Kidney (tissue), 14 donors: ENCODE results near the gene CPNE2. TPM values are rescaled to one million over a fixed set of nuclear protein-coding genes. Genes with fewer than 3 reads are reported as not detected.

Experiments
- DNase-seq, 5 donors: peaks; one replicate each; pipeline ENCODE4 v3.0.0-alpha.2; 2013 to 2020
- FAIRE-seq: peaks from 2 replicates; lab custom pipeline; 2012; peaks lifted over from hg19 to GRCh38; lab: Jason Lieb, UNC
- H3K27ac ChIP-seq, 2 donors: one replicate each; pipeline ENCODE4 v1.7.0; 2013; ENCODE audit warnings: low read depth in 2 of 2, low read length in 2 of 2, inconsistent platforms in 1 of 2
- H3K27me3 ChIP-seq: one replicate; pipeline ENCODE4 v1.7.1; 2013; ENCODE audit warnings: low read length, inconsistent platforms; ENCODE audit not compliant: control insufficient read depth, insufficient read depth
- H3K36me3 ChIP-seq, 3 donors: one replicate each; pipeline versions ENCODE4 v1.7.0 to v1.7.1; 2013; ENCODE audit warnings: low read length in 3 of 3, control low read depth in 1 of 3, inconsistent platforms in 1 of 3; ENCODE audit not compliant: insufficient read depth in 3 of 3, control insufficient read depth in 2 of 3
- H3K4me1 ChIP-seq, 3 donors: one replicate each; pipeline versions ENCODE4 v1.7.0 to v1.7.1; 2013; ENCODE audit warnings: low read length in 3 of 3, inconsistent platforms in 1 of 3, low read depth in 1 of 3; ENCODE audit not compliant: control insufficient read depth in 2 of 3, insufficient read depth in 2 of 3
- H3K4me3 ChIP-seq, 3 donors: one replicate each; pipeline versions ENCODE4 v1.7.0 to v1.8.1; 2013; ENCODE audit warnings: low read length in 3 of 3, control low read depth in 1 of 3, inconsistent platforms in 1 of 3
- H3K9ac ChIP-seq, 3 donors: one replicate each; pipeline versions ENCODE4 v1.7.0 to v1.7.1; 2013; ENCODE audit warnings: low read length in 3 of 3, control low read depth in 1 of 3, inconsistent platforms in 1 of 3
- H3K9me3 ChIP-seq, 3 donors: one replicate each; pipeline versions ENCODE4 v1.7.0 to v1.7.1; 2013; ENCODE audit warnings: low read length in 3 of 3, control low read depth in 1 of 3, inconsistent platforms in 1 of 3; ENCODE audit not compliant: control insufficient read depth in 2 of 3, insufficient read depth in 1 of 3
- CTCF ChIP-seq: IDR thresholded peaks from 3 replicates; pipeline ENCODE4 v1.5.1; 2012; ENCODE audit warnings: mild to moderate bottlenecking, moderate library complexity, borderline replicate concordance; ENCODE audit not compliant: insufficient read depth; ENCODE audit errors: extremely low read depth
- intact Hi-C: fragments of 100-400 bp; cut with DNase I; formaldehyde crosslinking; loops from one replicate; pipeline ENCODE4 v1.11.1; 2022
- polyA plus RNA-seq: library from polyadenylated mRNA; stranded (reverse); fragments of 350-450 nt; fragmentation: Illumina TruSeq; extraction: RNeasy Lipid Tissue Mini Kit (QIAGEN cat#74804); gene quantifications from one replicate; pipeline ENCODE4 v1.2.3, GENCODE V29; 2014; ENCODE audit warnings: low read depth, low replicate concordance; ENCODE audit not compliant: insufficient read depth
- total RNA-seq: library from RNA; stranded (reverse); fragmentation: NEBNext Ultra II Directional; extraction: Animal tissue kit (Norgen Biotek cat#: 25700); gene quantifications from one replicate; pipeline ENCODE4 v1.2.1, GENCODE V29; 2021
- donor health status: control.
- donor health status: control.
- donor health status: control.
- donor health status: control.
- donor health status: control.
- donor health status: DM: yes; HTN: yes; CAD: no.
- donor health status: Normal renal cell carcinoma (clear cell type).

The CPNE2 gene
- total and polyA plus RNA-seq, 2 donors from 2014 or later: 24.1 to 33.1 TPM

GRCh38 chr16:57093666-57094564 is 1.5 kb downstream of the CPNE2 start:
- no peak for TF ChIP-seq CTCF
- no peaks in the 10 kb centered on the region for H3K9me3 ChIP-seq
- peak overlapping the region in 2 of 3 donors; percentile 36 to 51 for H3K4me3 ChIP-seq
- peaks cover 0 to 10% (median 6%) of the 10 kb centered on the region in 3 donors for H3K4me1 ChIP-seq
- peak in 2 of 5 donors; percentile 32 to 68 for DNase-seq
- no peaks in the 10 kb centered on the region for H3K27me3 ChIP-seq
- FAIRE-seq: no peak
- H3K27ac ChIP-seq: no peak overlapping the region
- peak overlapping the region in 1 of 3 donors; percentile 16 for H3K9ac ChIP-seq
- H3K36me3 ChIP-seq: no peaks in the 10 kb centered on the region
- intact Hi-C loops: no loop called here

GRCh38 chr16:57094911-57095310 is 2.5 kb downstream of the CPNE2 start:
- DNase-seq (peak in 1 of 5 donors; percentile 56), FAIRE-seq (no peak)
- H3K9ac ChIP-seq: no peak overlapping the region
- intact Hi-C loops: no loop called here
- H3K4me1 ChIP-seq: peaks cover 0 to 10% (median 6%) of the 10 kb centered on the region in 3 donors
- H3K27me3 ChIP-seq: no peaks in the 10 kb centered on the region
- no peaks in the 10 kb centered on the region for H3K36me3 ChIP-seq
- no peak overlapping the region for H3K4me3 ChIP-seq
- no peak for TF ChIP-seq CTCF
- no peaks in the 10 kb centered on the region for H3K9me3 ChIP-seq
- H3K27ac ChIP-seq: no peak overlapping the region

DNA sequence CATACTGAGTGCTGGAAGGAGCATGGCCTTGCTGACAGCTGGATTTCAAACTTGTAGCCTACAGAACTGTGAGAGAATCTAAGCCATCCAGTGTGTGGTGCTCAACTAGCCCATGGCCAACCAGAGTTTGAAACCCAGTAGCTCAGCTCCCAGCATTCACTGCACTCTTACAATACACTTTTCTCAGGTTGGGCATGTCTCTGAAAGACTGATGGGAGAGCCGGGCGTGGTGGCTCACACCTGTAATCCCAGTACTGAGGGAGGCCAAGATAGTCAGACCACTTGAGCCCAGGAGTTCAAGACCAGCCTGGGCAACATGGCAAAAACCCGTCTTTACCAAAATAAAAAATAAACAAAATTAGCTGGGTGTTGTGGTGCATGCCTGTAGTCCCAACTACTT is 3.8 kb downstream of the CPNE2 start:
- H3K4me1 ChIP-seq: peaks cover 0 to 10% (median 6%) of the 10 kb centered on the region in 3 donors
- H3K27me3 ChIP-seq: no peaks in the 10 kb centered on the region
- DNase-seq (no peak), FAIRE-seq (no peak)
- H3K27ac ChIP-seq: no peak overlapping the region
- no peaks in the 10 kb centered on the region for H3K36me3 ChIP-seq
- no peak overlapping the region for H3K9ac ChIP-seq
- TF ChIP-seq CTCF: no peak
- no peak overlapping the region for H3K4me3 ChIP-seq
- no peaks in the 10 kb centered on the region for H3K9me3 ChIP-seq
- intact Hi-C loops: no loop called here
